ENCODE results near the gene RPS6KC1.
"Not testable (repeated sequence)": the region's sequence is repeated elsewhere in the genome, so short reads cannot be mapped to it uniquely, and the experiment has no call there.

The RPS6KC1 gene

DNA sequence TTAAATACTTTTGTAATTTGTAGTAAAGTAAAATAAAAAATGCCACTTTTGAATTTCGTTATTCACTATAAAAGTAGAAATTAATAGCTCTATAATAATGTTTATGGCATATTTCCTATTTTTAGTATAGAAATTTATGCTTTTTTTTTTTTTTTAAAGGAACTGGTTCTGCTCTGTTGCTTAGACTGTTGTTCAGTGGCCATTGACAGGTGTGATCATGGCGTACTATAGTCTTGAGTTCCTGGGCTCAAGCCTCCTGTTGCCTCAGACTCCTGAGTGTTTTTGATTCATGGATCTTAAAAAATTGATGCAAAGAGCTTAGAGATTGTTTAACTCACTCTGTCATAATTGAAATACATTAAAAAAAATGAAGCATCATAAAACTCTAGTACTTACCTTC lies 53.6 kb downstream of the RPS6KC1 start:
- peaks cover 0 to 4% (median 0%) of the 10 kb centered on the region in 5 experiments for H3K9me3 ChIP-seq (ENCODE audit: control extremely low read depth in 1 of 5, control insufficient read depth in 4 of 5, insufficient read depth in 2 of 5, low read depth in 1 of 5, low read length in 4 of 5)
- H3K36me3 ChIP-seq (ENCODE audit: control insufficient read depth in 4 of 4, insufficient read depth in 4 of 4, low read length in 3 of 4), result peaks cover under 1 to 19% (median 5%) of the 10 kb centered on the region in 4 experiments
- CTCF ChIA-PET, result interaction anchor here (1.1 kb wide), 1 partner anchor 19 kb away, joined by 3 read pairs; no protein-coding TSS in a partner anchor
- no peaks in the 10 kb centered on the region for H3K4me1 ChIP-seq (ENCODE audit: control extremely low read depth in 1 of 4, control insufficient read depth in 4 of 4, insufficient read depth in 4 of 4, low read length in 3 of 4)
- H3K27me3 ChIP-seq (replicated peaks in 2 of 5; ENCODE audit: control insufficient read depth in 4 of 5, insufficient read depth in 5 of 5, low read length in 4 of 5), result no peaks in the 10 kb centered on the region
- DNase-seq, result no peak
- no peak overlapping the region for H3K4me3 ChIP-seq (ENCODE audit: control insufficient read depth in 1 of 7, extremely low read depth in 1 of 7, insufficient read depth in 4 of 7, low read depth in 2 of 7, low read length in 6 of 7)
- H3K27ac ChIP-seq (ENCODE audit: insufficient read depth in 1 of 2, low read depth in 1 of 2, low read length in 2 of 2, poor library complexity in 1 of 2, severe bottlenecking in 2 of 2), result no peak overlapping the region
- POLR2A ChIA-PET, result no interaction called here
- no CpG with 5 or more reads among the region's 2 CpGs for WGBS (ENCODE audit: insufficient coverage)

DNA sequence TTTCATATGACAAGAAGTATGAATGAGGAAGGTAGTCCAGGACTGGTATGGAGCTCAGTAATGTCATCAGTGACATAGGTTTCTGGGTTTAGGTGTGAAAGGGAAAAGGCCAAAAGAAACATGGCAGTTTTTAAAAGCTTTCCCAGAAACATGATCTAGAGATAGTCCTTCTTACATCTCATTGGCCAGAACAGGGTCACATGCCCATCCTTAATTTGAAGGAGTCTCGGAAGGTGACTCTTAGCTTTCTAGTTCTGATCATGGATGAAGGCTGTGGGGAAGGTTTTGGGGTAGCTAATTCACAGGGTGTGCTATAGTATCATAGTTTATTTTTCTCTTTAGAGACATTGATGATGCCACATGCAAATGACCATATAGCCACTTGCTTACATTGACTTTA lies 55.3 kb downstream of the RPS6KC1 start:
- Histone ChIP-seq H3K27me3 (replicated peaks in 2 of 5; ENCODE audit: control insufficient read depth in 4 of 5, insufficient read depth in 5 of 5, low read length in 4 of 5) (no peaks in the 10 kb centered on the region), H3K36me3 (ENCODE audit: control insufficient read depth in 4 of 4, insufficient read depth in 4 of 4, low read length in 3 of 4) (peaks cover 0 to 14% (median 5%) of the 10 kb centered on the region in 4 experiments), H3K9me3 (ENCODE audit: control extremely low read depth in 1 of 5, control insufficient read depth in 4 of 5, insufficient read depth in 2 of 5, low read depth in 1 of 5, low read length in 4 of 5) (peaks cover 0 to 4% (median 0%) of the 10 kb centered on the region in 5 experiments), H3K4me1 (ENCODE audit: control extremely low read depth in 1 of 4, control insufficient read depth in 4 of 4, insufficient read depth in 4 of 4, low read length in 3 of 4) (peaks cover 0 to 7% (median 0%) of the 10 kb centered on the region in 4 experiments), H3K4me3 (ENCODE audit: control insufficient read depth in 1 of 7, extremely low read depth in 1 of 7, insufficient read depth in 4 of 7, low read depth in 2 of 7, low read length in 6 of 7) (no peak overlapping the region), H3K27ac (ENCODE audit: insufficient read depth in 1 of 2, low read depth in 1 of 2, low read length in 2 of 2, poor library complexity in 1 of 2, severe bottlenecking in 2 of 2) (no peak overlapping the region)
- no CpG with 5 or more reads among the region's 1 CpG for WGBS (ENCODE audit: insufficient coverage)
- ChIA-PET POLR2A (no interaction called here), CTCF (no interaction called here)
- DNase-seq, result no peak

DNA sequence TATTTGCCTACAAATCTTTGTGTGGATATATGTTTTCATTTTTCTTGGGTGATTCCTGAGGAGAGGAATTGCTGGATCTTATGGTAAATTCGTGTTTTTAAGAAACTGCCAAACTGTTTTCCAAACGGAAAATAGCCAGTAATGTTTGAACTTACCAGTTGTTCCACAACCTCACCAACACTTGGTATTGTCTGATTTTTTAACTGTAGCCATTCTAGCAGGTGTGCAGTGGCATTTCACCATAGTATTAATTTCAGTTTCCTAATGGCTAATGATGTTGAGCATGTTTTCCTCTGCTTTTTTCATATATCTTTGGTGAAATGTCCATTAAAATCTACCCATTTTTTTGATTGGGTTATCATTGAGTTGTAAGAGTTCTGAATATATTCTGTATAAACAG lies 56.6 kb downstream of the RPS6KC1 start:
- Histone ChIP-seq H3K27me3 (replicated peaks in 2 of 5; ENCODE audit: control insufficient read depth in 4 of 5, insufficient read depth in 5 of 5, low read length in 4 of 5) (no peaks in the 10 kb centered on the region), H3K4me3 (ENCODE audit: control insufficient read depth in 1 of 7, extremely low read depth in 1 of 7, insufficient read depth in 4 of 7, low read depth in 2 of 7, low read length in 6 of 7) (no peak overlapping the region), H3K9me3 (ENCODE audit: control extremely low read depth in 1 of 5, control insufficient read depth in 4 of 5, insufficient read depth in 2 of 5, low read depth in 1 of 5, low read length in 4 of 5) (peaks cover 0 to 4% (median 0%) of the 10 kb centered on the region in 5 experiments), H3K4me1 (ENCODE audit: control extremely low read depth in 1 of 4, control insufficient read depth in 4 of 4, insufficient read depth in 4 of 4, low read length in 3 of 4) (peaks cover 0 to 12% (median 0%) of the 10 kb centered on the region in 4 experiments), H3K36me3 (ENCODE audit: control insufficient read depth in 4 of 4, insufficient read depth in 4 of 4, low read length in 3 of 4) (peaks cover 0 to 14% (median 5%) of the 10 kb centered on the region in 4 experiments), H3K27ac (ENCODE audit: insufficient read depth in 1 of 2, low read depth in 1 of 2, low read length in 2 of 2, poor library complexity in 1 of 2, severe bottlenecking in 2 of 2) (no peak overlapping the region)
- DNase-seq, result no peak
- POLR2A ChIA-PET, result no interaction called here
- CTCF ChIA-PET, result no interaction called here
- WGBS (ENCODE audit: insufficient coverage), result 100% methylated on average over 2 of the region's 2 CpGs

DNA sequence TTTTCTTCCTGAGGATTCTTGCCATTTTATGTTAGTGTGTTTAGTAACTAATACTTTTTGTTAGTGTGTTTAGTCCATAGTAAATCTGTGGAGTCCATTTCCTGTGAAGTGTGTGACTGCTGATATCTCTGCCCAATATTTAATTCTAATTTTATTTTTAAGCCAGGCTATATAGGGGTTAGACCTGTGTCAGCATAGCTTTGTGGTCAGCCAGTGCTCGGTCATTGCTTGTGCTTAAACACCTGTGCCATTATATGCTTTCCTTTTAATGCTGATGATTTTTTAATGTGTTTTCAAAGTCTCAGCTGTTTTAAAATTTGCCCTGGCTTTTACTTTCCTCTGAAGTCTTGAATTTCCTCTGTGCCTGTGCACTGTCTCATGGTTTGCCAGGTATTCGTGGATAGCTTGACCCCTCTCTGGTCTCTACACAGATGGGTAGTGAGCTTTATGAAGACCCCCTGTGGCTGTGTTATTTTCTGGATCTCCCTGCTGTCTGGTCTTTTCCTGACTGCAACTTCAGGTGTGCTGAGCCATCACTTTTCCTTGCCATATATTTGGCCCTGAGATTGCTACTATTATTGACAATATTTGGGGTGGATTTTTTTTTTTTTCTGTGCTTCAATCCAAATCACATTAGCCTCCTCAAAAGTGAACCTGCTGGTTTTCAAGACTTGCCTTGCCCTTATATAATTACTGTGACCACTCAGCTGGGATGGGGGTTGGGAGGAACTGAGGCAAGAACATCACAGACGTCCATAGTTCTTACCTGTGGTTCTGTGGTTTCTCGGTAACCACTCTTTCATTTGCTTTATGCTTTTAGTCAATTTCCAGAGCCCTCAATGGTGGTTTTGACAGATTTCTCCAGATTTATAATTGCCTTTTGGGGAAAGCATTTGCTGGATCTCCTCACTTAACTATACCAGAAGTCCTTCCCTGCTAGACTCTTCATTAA lies 59.6 kb downstream of the RPS6KC1 start:
- Histone ChIP-seq H3K4me3 (ENCODE audit: control insufficient read depth in 1 of 7, extremely low read depth in 1 of 7, insufficient read depth in 4 of 7, low read depth in 2 of 7, low read length in 6 of 7) (no peak overlapping the region), H3K9me3 (ENCODE audit: control extremely low read depth in 1 of 5, control insufficient read depth in 4 of 5, insufficient read depth in 2 of 5, low read depth in 1 of 5, low read length in 4 of 5) (peaks cover 0 to 4% (median 0%) of the 10 kb centered on the region in 5 experiments), H3K4me1 (ENCODE audit: control extremely low read depth in 1 of 4, control insufficient read depth in 4 of 4, insufficient read depth in 4 of 4, low read length in 3 of 4) (peaks cover 0 to 12% (median 0%) of the 10 kb centered on the region in 4 experiments), H3K27ac (ENCODE audit: insufficient read depth in 1 of 2, low read depth in 1 of 2, low read length in 2 of 2, poor library complexity in 1 of 2, severe bottlenecking in 2 of 2) (no peak overlapping the region), H3K27me3 (replicated peaks in 2 of 5; ENCODE audit: control insufficient read depth in 4 of 5, insufficient read depth in 5 of 5, low read length in 4 of 5) (no peaks in the 10 kb centered on the region), H3K36me3 (ENCODE audit: control insufficient read depth in 4 of 4, insufficient read depth in 4 of 4, low read length in 3 of 4) (peaks cover 0 to 14% (median 5%) of the 10 kb centered on the region in 4 experiments)
- WGBS (ENCODE audit: insufficient coverage), result 63% methylated on average over 3 of the region's 4 CpGs
- POLR2A ChIA-PET, result no interaction called here
- no peak for DNase-seq
- CTCF ChIA-PET, result no interaction called here

DNA sequence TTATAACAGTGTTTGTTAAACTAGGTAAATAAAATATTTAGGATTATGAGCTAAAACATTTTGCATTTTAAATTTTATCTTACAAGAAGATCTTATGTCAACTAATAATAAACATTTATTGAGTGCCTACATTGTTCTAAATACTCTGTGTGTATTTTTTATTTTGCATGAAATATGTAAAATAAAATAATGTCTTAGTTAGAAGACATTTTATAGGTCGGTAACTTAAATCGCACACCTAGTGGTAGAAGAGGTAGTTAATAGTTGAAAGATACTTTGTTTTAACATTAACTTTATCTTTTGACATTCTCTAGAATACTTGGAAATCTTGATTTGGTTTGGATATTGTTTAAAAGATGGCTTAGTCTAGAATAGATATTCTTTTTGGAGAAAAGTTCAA lies 60.5 kb downstream of the RPS6KC1 start:
- Histone ChIP-seq H3K36me3 (ENCODE audit: control insufficient read depth in 4 of 4, insufficient read depth in 4 of 4, low read length in 3 of 4) (peaks cover 0 to 9% (median 4%) of the 10 kb centered on the region in 4 experiments), H3K4me1 (ENCODE audit: control extremely low read depth in 1 of 4, control insufficient read depth in 4 of 4, insufficient read depth in 4 of 4, low read length in 3 of 4) (peaks cover 0 to 12% (median 0%) of the 10 kb centered on the region in 4 experiments), H3K9me3 (ENCODE audit: control extremely low read depth in 1 of 5, control insufficient read depth in 4 of 5, insufficient read depth in 2 of 5, low read depth in 1 of 5, low read length in 4 of 5) (peaks cover 0 to 4% (median 0%) of the 10 kb centered on the region in 5 experiments), H3K27ac (ENCODE audit: insufficient read depth in 1 of 2, low read depth in 1 of 2, low read length in 2 of 2, poor library complexity in 1 of 2, severe bottlenecking in 2 of 2) (no peak overlapping the region), H3K27me3 (replicated peaks in 2 of 5; ENCODE audit: control insufficient read depth in 4 of 5, insufficient read depth in 5 of 5, low read length in 4 of 5) (no peaks in the 10 kb centered on the region), H3K4me3 (ENCODE audit: control insufficient read depth in 1 of 7, extremely low read depth in 1 of 7, insufficient read depth in 4 of 7, low read depth in 2 of 7, low read length in 6 of 7) (no peak overlapping the region)
- ChIA-PET POLR2A (no interaction called here), CTCF (interaction anchor here (0.8 to 1.4 kb wide), 2 partner anchors 10 to 60 kb away, joined by 3 to 4 read pairs; partner anchors contain the start of gene RPS6KC1)
- no peak for DNase-seq
- no CpG with 5 or more reads among the region's 2 CpGs for WGBS (ENCODE audit: insufficient coverage)

DNA sequence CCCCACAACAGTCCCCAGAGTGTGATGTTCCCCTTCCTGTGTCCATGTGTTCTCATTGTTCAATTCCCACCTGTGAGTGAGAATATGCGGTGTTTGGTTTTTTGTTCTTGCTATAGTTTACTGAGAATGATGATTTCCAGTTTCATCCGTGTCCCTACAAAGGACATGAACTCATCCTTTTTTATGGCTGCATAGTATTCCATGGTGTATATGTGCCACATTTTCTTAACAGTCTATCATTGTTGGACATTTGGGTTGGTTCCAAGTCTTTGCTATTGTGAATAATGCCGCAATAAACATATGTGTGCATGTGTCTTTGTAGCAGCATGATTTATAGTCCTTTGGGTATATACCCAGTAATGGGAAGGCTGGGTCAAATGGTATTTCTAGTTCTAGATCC lies 61.7 kb downstream of the RPS6KC1 start:
- H3K4me3 ChIP-seq (ENCODE audit: control insufficient read depth in 1 of 7, extremely low read depth in 1 of 7, insufficient read depth in 4 of 7, low read depth in 2 of 7, low read length in 6 of 7); POLR2A ChIA-PET; H3K27ac ChIP-seq (ENCODE audit: insufficient read depth in 1 of 2, low read depth in 1 of 2, low read length in 2 of 2, poor library complexity in 1 of 2, severe bottlenecking in 2 of 2); DNase-seq; H3K27me3 ChIP-seq (replicated peaks in 2 of 5; ENCODE audit: control insufficient read depth in 4 of 5, insufficient read depth in 5 of 5, low read length in 4 of 5); H3K36me3 ChIP-seq (ENCODE audit: control insufficient read depth in 4 of 4, insufficient read depth in 4 of 4, low read length in 3 of 4); H3K9me3 ChIP-seq (ENCODE audit: control extremely low read depth in 1 of 5, control insufficient read depth in 4 of 5, insufficient read depth in 2 of 5, low read depth in 1 of 5, low read length in 4 of 5): not testable (repeated sequence)
- H3K4me1 ChIP-seq (ENCODE audit: control extremely low read depth in 1 of 4, control insufficient read depth in 4 of 4, insufficient read depth in 4 of 4, low read length in 3 of 4), result peaks cover 0 to 12% (median 0%) of the 10 kb centered on the region in 4 experiments
- CTCF ChIA-PET, result interaction anchor here (1.4 kb wide), 1 partner anchor 9 kb away, joined by 4 read pairs; no protein-coding TSS in a partner anchor
- WGBS (ENCODE audit: insufficient coverage), result no CpG with 5 or more reads among the region's 3 CpGs

DNA sequence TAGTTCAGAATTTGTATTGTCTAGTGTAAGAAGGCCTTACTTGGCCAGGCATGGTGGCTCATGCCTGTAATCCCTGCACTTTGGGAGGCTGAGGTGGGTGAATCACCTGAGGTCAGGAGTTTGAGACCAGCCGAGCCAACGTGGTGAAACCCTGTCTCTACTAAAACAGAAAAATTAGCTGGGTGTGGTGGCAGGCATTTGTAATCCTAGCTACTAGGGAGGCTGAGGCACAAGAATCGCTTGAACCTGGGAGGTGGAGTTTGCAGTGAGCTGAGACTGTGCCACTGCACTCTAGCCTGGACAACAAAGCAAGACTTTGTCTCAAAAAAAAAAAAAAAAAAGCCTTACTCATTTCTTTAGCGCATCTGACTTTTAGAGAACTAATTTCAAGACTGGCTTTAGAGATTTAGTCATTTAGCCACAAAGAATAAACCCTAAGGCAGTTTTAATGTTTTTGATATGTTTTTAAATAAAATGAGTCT lies 66.7 kb downstream of the RPS6KC1 start:
- DNase-seq; H3K27ac ChIP-seq (ENCODE audit: insufficient read depth in 1 of 2, low read depth in 1 of 2, low read length in 2 of 2, poor library complexity in 1 of 2, severe bottlenecking in 2 of 2); CTCF ChIA-PET; H3K4me1 ChIP-seq (ENCODE audit: control extremely low read depth in 1 of 4, control insufficient read depth in 4 of 4, insufficient read depth in 4 of 4, low read length in 3 of 4); POLR2A ChIA-PET; H3K36me3 ChIP-seq (ENCODE audit: control insufficient read depth in 4 of 4, insufficient read depth in 4 of 4, low read length in 3 of 4); H3K4me3 ChIP-seq (ENCODE audit: control insufficient read depth in 1 of 7, extremely low read depth in 1 of 7, insufficient read depth in 4 of 7, low read depth in 2 of 7, low read length in 6 of 7); H3K9me3 ChIP-seq (ENCODE audit: control extremely low read depth in 1 of 5, control insufficient read depth in 4 of 5, insufficient read depth in 2 of 5, low read depth in 1 of 5, low read length in 4 of 5); H3K27me3 ChIP-seq (replicated peaks in 2 of 5; ENCODE audit: control insufficient read depth in 4 of 5, insufficient read depth in 5 of 5, low read length in 4 of 5): not testable (repeated sequence)
- WGBS (ENCODE audit: insufficient coverage), result 100% methylated on average over 1 of the region's 4 CpGs

Data from common myeloid progenitor, CD34-positive (primary cell).